ENCODE results near the gene G3BP1. TPM values are rescaled to one million over a fixed set of nuclear protein-coding genes. Genes with fewer than 3 reads are reported as not detected.

Gene G3BP1
- total RNA-seq, 2 experiments from 2014 or later = 247 to 253 TPM

GRCh38 chr5:151741678-151742423, 29.9 kb upstream of the G3BP1 start:
- Mint-ChIP-seq H3K27ac (no peak overlapping the region), H3K36me3 (ENCODE audit: low read depth) (peaks cover 21% of the 10 kb centered on the region), H3K9me3 (no peaks in the 10 kb centered on the region), H3K27me3 (no peaks in the 10 kb centered on the region), H3K4me1 (ENCODE audit: low read depth) (peaks cover 23% of the 10 kb centered on the region), H3K4me3 (no peak overlapping the region)
- ATAC-seq (no peak), DNase-seq (no peak)
- ChIA-PET POLR2A (no interaction called here), CTCF (interaction anchor here (0.6 to 7.5 kb wide), 18 partner anchors 10 to 221 kb away, joined by 3 to 111 read pairs (median 4); partner anchors contain the start of genes ATOX1 and G3BP1)
- intact Hi-C loops (cut with micrococcal nuclease) = loop anchor here (2.0 kb wide), 1 partner anchor 83 kb away; no protein-coding TSS in a partner anchor
- TF ChIP-seq, protein P1, sequence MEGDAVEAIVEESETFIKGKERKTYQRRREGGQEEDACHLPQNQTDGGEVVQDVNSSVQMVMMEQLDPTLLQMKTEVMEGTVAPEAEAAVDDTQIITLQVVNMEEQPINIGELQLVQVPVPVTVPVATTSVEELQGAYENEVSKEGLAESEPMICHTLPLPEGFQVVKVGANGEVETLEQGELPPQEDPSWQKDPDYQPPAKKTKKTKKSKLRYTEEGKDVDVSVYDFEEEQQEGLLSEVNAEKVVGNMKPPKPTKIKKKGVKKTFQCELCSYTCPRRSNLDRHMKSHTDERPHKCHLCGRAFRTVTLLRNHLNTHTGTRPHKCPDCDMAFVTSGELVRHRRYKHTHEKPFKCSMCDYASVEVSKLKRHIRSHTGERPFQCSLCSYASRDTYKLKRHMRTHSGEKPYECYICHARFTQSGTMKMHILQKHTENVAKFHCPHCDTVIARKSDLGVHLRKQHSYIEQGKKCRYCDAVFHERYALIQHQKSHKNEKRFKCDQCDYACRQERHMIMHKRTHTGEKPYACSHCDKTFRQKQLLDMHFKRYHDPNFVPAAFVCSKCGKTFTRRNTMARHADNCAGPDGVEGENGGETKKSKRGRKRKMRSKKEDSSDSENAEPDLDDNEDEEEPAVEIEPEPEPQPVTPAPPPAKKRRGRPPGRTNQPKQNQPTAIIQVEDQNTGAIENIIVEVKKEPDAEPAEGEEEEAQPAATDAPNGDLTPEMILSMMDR (IDR thresholded peaks at IDR 0.05) = no peak

- CTCF ChIA-PET = interaction anchor here (1.3 to 7.5 kb wide), 6 partner anchors 11 to 85 kb away, joined by 3 to 111 read pairs (median 25); partner anchors contain the start of genes ATOX1 and G3BP1
- H3K27me3 Mint-ChIP-seq = no peaks in the 10 kb centered on the region
- intact Hi-C loops (cut with micrococcal nuclease) = no loop called here
- H3K4me1 Mint-ChIP-seq (ENCODE audit: low read depth) = peaks cover 27% of the 10 kb centered on the region
- H3K27ac Mint-ChIP-seq = no peak overlapping the region
- POLR2A ChIA-PET = no interaction called here
- H3K4me3 Mint-ChIP-seq = no peak overlapping the region
- ATAC-seq (no peak), DNase-seq (no peak)
- H3K36me3 Mint-ChIP-seq (ENCODE audit: low read depth) = peaks cover 21% of the 10 kb centered on the region
- H3K9me3 Mint-ChIP-seq = no peaks in the 10 kb centered on the region
- TF ChIP-seq, protein P1 (IDR thresholded peaks at IDR 0.05) = no peak
These were observed 28.9 kb upstream of the G3BP1 start for GRCh38 chr5:151742870-151743294.

DNA sequence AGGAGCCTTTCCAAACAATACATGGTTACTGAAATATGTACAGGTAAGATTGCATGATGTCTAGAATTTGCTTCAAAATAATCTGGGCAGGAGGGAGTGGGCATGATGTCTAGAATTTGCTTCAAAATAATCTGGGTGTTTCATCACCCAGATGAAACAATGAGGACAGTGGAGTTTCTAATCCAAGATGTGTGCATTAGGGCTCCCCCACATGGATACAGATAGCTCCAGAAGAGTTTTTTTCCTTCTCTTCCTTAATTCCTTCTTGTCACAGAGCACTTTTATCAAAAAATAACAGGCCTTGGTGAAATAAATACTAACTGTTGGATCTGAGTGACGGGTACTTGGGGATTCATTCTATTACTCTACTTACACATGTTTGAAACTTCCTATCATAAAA, 28.2 kb upstream of the G3BP1 start:
- TF ChIP-seq, protein P1 (IDR thresholded peaks at IDR 0.05) = no peak
- ChIA-PET CTCF (interaction anchor here (1.2 to 7.5 kb wide), 4 partner anchors 11 to 91 kb away, joined by 3 to 111 read pairs (median 28); partner anchors contain the start of gene ATOX1), POLR2A (interaction anchor here (0.9 kb wide), 1 partner anchor 15 kb away, joined by 3 read pairs; the partner anchor contains the start of gene ATOX1)
- Mint-ChIP-seq H3K4me1 (ENCODE audit: low read depth) (peaks cover 27% of the 10 kb centered on the region), H3K4me3 (no peak overlapping the region), H3K27me3 (no peaks in the 10 kb centered on the region), H3K27ac (peak overlapping the region; percentile 10), H3K36me3 (ENCODE audit: low read depth) (peaks cover 21% of the 10 kb centered on the region), H3K9me3 (no peaks in the 10 kb centered on the region)
- intact Hi-C loops (cut with micrococcal nuclease) = no loop called here
- DNase-seq = no peak
- no peak for ATAC-seq

DNA sequence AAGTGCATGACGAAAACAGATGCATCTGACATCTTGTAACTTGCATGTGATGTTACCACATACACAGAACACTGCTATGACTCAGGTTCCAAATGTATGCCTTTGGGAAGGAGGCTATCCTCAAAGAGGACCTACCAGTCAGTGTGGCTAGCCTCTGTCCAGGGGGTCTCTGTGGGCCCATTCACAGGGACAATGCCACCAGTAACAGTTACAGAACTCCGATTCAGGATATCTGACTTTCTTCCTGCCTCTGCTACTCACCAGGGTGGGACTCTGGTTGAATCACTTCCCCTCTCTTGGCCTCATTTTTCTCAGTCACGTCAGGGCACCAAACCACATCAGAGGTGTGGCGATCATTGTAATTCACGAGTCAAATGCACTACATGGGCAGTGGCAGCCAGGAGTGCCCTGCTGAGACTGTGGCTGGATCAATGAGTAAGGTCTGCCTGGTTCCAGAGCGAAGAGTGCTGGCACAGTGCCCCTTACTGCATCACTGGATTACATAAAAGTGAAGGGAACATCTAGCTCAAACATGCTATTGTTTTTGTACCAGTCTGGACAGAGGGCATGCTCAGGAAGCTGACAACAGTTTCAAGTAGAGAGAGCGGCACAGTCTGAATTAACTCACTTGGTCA, 26.6 kb upstream of the G3BP1 start:
- Mint-ChIP-seq H3K9me3 (no peaks in the 10 kb centered on the region), H3K27ac (peak overlapping the region; percentile 51), H3K4me3 (no peak overlapping the region), H3K27me3 (no peaks in the 10 kb centered on the region), H3K4me1 (ENCODE audit: low read depth) (peaks cover 31% of the 10 kb centered on the region), H3K36me3 (ENCODE audit: low read depth) (peaks cover 18% of the 10 kb centered on the region)
- ATAC-seq = peak; percentile 71
- ChIA-PET POLR2A (no interaction called here), CTCF (interaction anchor here (7.5 kb wide), 1 partner anchor 88 kb away, joined by 111 read pairs; no protein-coding TSS in a partner anchor)
- DNase-seq = peak; percentile 67
- intact Hi-C loops (cut with micrococcal nuclease) = loop anchor here (5.0 kb wide), 1 partner anchor 298 kb away; the partner anchor contains the start of gene SLC36A1
- TF ChIP-seq, protein P1 (IDR thresholded peaks at IDR 0.05) = no peak
